Kidney capillary endothelial cell (primary cell): Measurements from ENCODE around the gene KIF26A.

Experiments used
- DNase-seq: peaks from one replicate; pipeline ENCODE4 v3.0.0-alpha.2; 2018; ENCODE audit warnings: low spot score

KIF26A gene

GRCh38 chr14:104101651-104102281 lies 36.6 kb upstream of the KIF26A start:
- no peak for DNase-seq

DNA sequence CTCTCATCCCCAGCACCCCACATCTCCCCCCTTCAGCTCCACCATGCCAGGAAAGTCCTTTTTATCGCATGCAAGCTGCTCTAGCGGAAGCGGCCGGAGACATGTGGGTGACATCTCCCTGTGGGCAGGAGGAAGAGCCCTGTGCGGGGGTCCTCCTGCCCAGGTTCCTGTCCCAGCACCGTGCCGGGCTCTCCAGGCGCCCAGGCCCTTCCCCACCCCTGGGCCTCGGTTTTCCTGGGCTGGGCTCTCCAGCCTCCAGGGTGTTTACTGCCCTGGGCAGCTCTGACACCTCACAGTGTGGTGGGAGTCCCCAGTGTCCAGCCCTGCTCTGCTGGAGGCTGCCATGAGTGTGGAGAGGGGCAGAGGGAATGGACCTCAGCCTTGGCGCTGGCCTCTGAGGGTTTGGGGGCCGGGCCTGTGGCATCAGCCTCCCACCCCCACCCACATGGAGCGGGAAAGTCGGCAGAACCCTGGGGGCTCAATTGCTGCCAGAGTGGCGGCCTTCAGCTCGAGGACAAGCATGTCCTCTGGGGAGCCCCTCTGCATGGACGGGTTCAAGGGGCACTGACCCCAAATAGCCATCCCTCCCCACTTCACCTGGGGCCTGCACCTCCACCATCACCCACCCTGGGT lies 36.0 kb upstream of the KIF26A start:
- no peak for DNase-seq

- DNase-seq: no peak
Measured at GRCh38 chr14:104103061-104103445, 35.3 kb upstream of the KIF26A start.

DNA sequence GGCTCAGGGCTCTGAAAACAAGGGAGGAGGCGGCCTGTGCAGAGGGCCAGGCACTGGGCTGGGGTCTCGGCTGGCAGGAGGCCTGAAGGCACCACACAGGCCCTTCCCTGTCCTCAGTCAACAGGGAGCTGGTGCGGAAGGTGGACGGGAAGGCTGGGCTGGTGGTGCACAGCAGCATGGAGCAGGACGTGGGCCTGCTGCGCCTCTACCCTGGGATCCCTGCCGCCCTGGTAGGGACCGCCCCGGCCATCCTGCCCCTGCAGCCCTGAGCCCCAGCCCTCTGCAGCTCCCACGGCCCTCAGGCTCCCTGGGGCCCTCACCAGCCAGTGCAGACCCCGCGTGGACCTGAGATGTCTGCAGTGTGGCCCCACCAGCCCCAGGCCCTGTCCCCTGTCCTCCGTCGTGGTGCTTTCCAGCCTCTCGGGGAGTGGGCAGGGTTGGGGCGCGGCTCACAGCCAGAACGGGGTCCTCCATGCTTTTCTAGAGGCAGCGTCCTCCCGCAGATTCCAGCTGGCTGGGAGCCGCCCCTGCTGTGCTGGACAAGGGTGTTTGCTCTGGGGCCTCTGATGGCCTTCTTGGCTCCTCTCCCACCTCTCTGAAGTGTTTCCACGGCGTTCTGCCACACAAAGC lies 34.8 kb upstream of the KIF26A start:
- no peak for DNase-seq

DNA sequence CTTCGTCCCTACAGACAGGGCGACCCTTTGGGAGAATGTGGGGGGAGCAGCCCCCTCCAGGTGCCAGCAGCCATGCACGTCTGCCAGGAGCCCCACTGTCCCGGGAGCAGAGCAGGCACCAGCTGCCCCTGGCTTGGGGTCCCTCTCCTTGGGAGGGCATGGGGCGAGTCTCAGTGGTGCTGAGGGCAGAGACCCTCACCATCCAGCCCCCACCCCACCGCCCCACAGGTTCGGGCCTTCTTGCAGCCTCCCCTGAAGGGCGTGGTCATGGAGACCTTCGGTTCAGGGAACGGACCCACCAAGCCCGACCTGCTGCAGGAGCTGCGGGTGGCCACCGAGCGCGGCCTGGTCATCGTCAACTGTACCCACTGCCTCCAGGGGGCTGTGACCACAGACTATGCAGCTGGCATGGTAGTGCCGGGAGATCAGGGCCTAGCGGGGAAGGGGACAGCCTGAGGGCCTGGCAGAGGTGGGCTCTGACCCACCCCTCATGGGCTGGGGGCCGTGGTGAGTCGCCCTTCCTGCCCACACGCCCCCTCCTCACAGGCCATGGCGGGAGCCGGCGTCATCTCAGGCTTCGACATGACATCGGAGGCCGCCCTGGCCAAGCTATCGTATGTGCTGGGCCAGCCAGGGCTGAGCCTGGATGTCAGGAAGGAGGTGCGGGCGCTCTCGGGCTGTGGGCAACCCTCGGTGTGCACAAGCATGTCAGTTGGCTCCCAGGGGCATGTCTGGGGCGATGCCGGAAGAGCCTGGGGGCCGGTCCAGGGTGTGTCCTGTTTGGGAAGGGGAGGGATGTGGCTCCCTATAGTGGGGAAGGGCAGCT lies 34.1 kb upstream of the KIF26A start:
- no peak for DNase-seq

DNA sequence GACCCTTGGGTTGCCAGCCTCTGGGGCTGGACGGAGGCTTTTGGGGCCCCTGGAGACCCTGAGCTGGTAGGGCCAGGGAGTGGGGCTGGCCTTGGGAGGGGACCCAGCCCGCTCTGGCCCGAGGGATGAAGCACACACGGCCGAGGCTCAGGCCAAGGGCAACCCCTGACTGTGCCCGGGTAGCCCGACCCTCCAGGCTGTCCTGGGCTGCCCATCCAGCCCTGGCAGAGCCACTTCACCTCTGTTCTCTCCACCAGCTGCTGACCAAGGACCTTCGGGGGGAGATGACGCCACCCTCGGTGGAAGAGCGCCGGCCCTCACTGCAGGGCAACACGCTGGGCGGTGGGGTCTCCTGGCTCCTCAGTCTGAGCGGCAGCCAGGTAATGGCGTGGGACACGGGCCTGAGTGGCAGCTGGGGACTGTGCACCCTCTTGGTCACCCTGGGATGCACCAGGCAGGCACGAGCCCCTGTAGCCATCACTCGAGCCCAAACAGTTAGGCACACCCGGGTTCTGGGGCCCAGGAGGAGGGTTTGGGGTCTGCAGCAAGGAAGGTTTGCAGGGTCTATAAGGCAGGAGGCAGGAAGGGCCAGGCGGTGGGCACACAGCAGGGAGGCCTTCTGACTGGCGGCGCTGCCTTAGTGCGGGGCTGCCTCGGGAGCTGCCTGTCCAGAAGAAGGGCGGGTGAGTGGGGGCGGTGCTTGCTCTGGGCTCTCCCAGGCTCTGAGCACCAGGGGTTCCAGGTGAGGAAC lies 33.1 kb upstream of the KIF26A start:
- no peak for DNase-seq

DNA sequence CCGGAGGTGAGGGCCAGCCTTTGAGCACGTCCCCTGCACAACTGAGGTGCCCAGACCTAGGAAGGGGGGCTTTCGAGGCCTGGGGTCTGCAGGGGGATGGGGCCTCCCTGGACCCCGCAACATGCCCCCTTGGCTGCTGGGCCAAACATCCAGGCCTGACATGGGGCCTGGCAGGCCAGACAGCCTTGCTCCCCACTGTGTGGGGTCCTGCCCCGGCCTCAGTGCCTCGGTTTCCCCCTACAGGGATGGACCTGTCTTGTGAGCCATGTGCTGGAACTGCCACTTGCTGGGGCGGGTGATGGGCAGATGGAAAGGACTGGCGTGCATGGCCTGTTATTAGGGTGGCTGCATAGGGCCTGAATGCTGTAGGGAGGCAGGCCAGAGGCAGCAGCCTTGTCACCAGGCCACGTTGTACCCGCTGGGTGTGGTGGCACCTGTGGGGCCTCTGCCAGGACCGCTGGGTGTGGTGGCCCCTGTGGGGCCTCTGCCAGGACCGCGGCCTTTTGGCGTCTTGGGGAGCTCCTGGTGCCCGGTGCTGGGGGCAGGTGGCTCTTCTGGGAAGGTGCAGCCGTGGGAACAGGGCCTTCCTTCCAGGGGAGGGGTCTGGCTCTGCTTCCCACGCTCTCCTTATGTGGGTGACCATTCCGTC lies 32.4 kb upstream of the KIF26A start:
- DNase-seq: no peak

DNA sequence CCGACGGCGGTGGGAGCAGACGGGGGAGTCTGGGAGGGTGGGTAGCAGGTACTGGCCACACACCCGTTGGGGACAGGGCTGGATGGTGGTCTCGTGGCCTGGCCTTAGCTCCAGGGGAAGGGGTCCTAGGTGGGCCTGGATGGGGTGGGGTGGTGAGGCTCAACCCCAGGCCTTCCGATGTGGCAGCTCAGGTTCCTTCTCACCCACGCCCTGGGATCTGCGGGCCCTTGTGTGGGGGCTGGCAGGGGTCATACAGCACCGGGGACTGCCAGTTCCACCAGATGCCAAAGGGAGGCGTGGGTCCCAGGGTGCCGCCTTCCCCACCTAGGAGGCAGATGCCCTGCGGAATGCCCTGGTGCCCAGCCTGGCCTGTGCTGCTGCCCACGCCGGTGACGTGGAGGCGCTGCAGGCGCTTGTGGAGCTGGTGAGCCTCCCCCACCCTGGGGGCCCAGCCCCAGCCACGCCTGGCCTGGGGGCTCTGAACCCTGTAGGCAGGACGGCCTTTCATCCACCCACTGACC lies 31.9 kb upstream of the KIF26A start:
- DNase-seq: no peak

- DNase-seq: no peak
Measured at GRCh38 chr14:104107101-104107581, 31.2 kb upstream of the KIF26A start.

- DNase-seq: no peak
Measured at GRCh38 chr14:104107611-104108569, 30.5 kb upstream of the KIF26A start.

- DNase-seq: no peak
Measured at GRCh38 chr14:104108570-104109541, 29.5 kb upstream of the KIF26A start.

DNA sequence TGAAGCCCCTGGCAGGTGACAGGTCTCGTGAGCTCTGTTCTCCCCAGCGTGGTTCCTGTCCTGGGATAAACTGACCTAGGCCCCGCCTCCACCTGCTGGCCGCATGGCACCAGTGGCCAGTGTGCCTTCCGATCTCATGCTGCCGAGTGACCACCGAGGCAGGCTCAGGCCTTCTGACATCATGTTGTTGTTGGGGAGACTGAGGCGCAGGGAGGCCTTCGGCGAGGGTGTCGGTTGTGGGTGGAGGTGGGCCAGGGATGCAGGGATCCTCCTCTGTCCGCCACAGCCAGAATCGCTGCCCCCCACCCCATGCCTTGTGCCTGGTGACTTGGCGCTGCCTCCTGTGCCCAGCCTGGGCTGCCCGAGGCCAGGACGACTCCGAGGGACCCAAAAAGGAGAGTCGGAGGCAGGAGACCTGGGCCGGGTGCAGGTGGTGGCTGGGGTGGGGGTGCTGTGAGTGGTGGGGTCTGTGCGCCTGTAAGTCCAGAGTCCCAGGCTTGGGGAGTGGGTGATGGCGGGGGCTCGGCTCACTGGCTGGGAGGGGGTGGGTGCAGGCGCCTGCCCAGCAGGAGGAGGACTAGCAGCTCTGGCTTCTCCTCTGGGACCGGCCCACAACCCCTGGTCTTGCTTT lies 28.5 kb upstream of the KIF26A start:
- no peak for DNase-seq

DNA sequence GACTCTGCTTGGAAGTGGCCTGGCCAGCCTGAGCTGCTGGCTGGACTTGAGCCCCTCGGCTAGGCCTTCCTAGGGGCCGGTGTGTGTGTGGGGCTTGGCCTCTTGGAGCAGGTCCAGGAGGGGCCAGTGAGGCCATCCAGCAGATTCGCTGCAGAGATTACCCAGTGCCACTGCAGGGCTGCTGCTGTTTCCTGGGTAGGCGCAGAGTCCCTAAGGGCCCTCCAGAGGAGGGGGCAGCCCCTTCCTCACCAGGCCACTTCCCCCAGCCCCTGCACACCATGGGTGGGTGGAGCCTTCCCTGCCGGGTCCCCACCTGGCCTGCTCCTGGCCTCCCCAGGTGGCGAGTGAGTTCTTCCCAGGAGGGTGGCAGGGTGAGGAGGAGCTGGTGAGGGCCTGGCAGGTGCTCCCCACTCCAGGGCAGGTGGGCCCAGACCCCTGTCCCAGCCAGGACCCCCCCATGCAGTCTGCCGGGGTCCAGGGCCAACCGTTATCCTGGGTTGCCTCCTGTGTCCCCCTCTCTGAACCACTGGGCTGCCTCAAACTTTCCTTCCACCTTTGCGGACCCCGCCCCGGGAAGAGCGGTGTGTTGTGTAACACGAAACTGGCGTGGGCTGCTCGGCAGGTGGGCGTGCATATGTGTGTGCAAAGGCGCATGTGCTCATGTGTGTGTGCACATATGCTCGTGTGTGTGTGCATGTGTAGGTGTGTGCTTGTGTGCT lies 27.7 kb upstream of the KIF26A start:
- DNase-seq: no peak

- DNase-seq: no peak
Measured at GRCh38 chr14:104111301-104112112, 26.9 kb upstream of the KIF26A start.

- no peak for DNase-seq
Measured at GRCh38 chr14:104112113-104112505, 26.3 kb upstream of the KIF26A start.
